ENCODE measurements around the gene TRPM7.
A peak's percentile ranks its signal among the peaks of the same experiment; 100 is the strongest.

Gene TRPM7

GRCh38 chr15:50686469-50687301, at the start of gene TRPM7:
TRPM7 (minus strand) TSS chr15:50686797; CDS start chr15:50686533, 264 bp downstream.
- H3K4me1 Mint-ChIP-seq: peaks cover 44% of the 10 kb centered on the region
- no peak for TF ChIP-seq CTCF (IDR thresholded peaks at IDR 0.05)
- H3K9me3 Mint-ChIP-seq: no peaks in the 10 kb centered on the region

GRCh38 chr15:50735156-50735555, 48.6 kb upstream of the TRPM7 start:
- no peak overlapping the region for H3K27ac Mint-ChIP-seq
- no peaks in the 10 kb centered on the region for H3K9me3 Mint-ChIP-seq
- no peaks in the 10 kb centered on the region for H3K27me3 Mint-ChIP-seq (ENCODE audit: low read depth, poor library complexity)
- H3K4me1 Mint-ChIP-seq: no peaks in the 10 kb centered on the region
- H3K4me3 Mint-ChIP-seq: no peak overlapping the region
- no peak for TF ChIP-seq CTCF (IDR thresholded peaks at IDR 0.05)
- H3K36me3 Mint-ChIP-seq (ENCODE audit: low read depth): peaks cover 34% of the 10 kb centered on the region
- DNase-seq: no peak

More at GRCh38 chr15:50686469-50687301, at the start of gene TRPM7:
- H3K4me3 Mint-ChIP-seq: peak within 1 kb of the TSS; percentile 99
- peak; percentile 84 for DNase-seq
- peaks cover 35% of the 10 kb centered on the region for H3K36me3 Mint-ChIP-seq (ENCODE audit: low read depth)
- H3K27me3 Mint-ChIP-seq (ENCODE audit: low read depth, poor library complexity): peaks cover 3% of the 10 kb centered on the region
- H3K27ac Mint-ChIP-seq: peak within 1 kb of the TSS; percentile 100

GRCh38 chr15:50726315-50726714, 39.7 kb upstream of the TRPM7 start:
- H3K4me1 Mint-ChIP-seq: no peaks in the 10 kb centered on the region
- no peak for DNase-seq
- H3K36me3 Mint-ChIP-seq (ENCODE audit: low read depth): peaks cover 34% of the 10 kb centered on the region
- no peaks in the 10 kb centered on the region for H3K9me3 Mint-ChIP-seq
- H3K4me3 Mint-ChIP-seq: no peak overlapping the region
- H3K27ac Mint-ChIP-seq: no peak overlapping the region
- no peaks in the 10 kb centered on the region for H3K27me3 Mint-ChIP-seq (ENCODE audit: low read depth, poor library complexity)
- no peak for TF ChIP-seq CTCF (IDR thresholded peaks at IDR 0.05)

- H3K36me3 Mint-ChIP-seq (ENCODE audit: low read depth): peaks cover 34% of the 10 kb centered on the region
- H3K9me3 Mint-ChIP-seq: no peaks in the 10 kb centered on the region
- no peak overlapping the region for H3K4me3 Mint-ChIP-seq
- peak overlapping the region; percentile 42 for H3K27ac Mint-ChIP-seq
- TF ChIP-seq CTCF (IDR thresholded peaks at IDR 0.05): no peak
- H3K4me1 Mint-ChIP-seq: peaks cover 4% of the 10 kb centered on the region
- DNase-seq: no peak
- no peaks in the 10 kb centered on the region for H3K27me3 Mint-ChIP-seq (ENCODE audit: low read depth, poor library complexity)
Observed at GRCh38 chr15:50718700-50719125, 32.1 kb upstream of the TRPM7 start.

GRCh38 chr15:50712018-50712417, 25.4 kb upstream of the TRPM7 start:
- Mint-ChIP-seq H3K36me3 (ENCODE audit: low read depth) (peaks cover 21% of the 10 kb centered on the region), H3K4me1 (no peaks in the 10 kb centered on the region), H3K4me3 (no peak overlapping the region), H3K27ac (peak overlapping the region; percentile 23), H3K27me3 (ENCODE audit: low read depth, poor library complexity) (no peaks in the 10 kb centered on the region), H3K9me3 (no peaks in the 10 kb centered on the region)
- TF ChIP-seq CTCF (IDR thresholded peaks at IDR 0.05): no peak
- DNase-seq: no peak

- TF ChIP-seq CTCF (IDR thresholded peaks at IDR 0.05): no peak
- Mint-ChIP-seq H3K27ac (no peak overlapping the region), H3K27me3 (ENCODE audit: low read depth, poor library complexity) (no peaks in the 10 kb centered on the region), H3K4me3 (no peak overlapping the region), H3K36me3 (ENCODE audit: low read depth) (peaks cover 34% of the 10 kb centered on the region), H3K4me1 (no peaks in the 10 kb centered on the region), H3K9me3 (no peaks in the 10 kb centered on the region)
- no peak for DNase-seq
Observed at GRCh38 chr15:50710585-50710984, 24.0 kb upstream of the TRPM7 start.
